Activated CD8-positive, alpha-beta memory T cell treated with anti-CD3 and anti-CD28 coated beads, Interleukin-2, amount 50 U/mL, for 48 hours (primary cell): Measurements from ENCODE around the gene METTL23.

Experiments
- DNase-seq: peaks from one replicate; pipeline ENCODE4 v3.0.0-alpha.2; 2020

METTL23 gene, protein sequence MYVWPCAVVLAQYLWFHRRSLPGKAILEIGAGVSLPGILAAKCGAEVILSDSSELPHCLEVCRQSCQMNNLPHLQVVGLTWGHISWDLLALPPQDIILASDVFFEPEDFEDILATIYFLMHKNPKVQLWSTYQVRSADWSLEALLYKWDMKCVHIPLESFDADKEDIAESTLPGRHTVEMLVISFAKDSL

DNA sequence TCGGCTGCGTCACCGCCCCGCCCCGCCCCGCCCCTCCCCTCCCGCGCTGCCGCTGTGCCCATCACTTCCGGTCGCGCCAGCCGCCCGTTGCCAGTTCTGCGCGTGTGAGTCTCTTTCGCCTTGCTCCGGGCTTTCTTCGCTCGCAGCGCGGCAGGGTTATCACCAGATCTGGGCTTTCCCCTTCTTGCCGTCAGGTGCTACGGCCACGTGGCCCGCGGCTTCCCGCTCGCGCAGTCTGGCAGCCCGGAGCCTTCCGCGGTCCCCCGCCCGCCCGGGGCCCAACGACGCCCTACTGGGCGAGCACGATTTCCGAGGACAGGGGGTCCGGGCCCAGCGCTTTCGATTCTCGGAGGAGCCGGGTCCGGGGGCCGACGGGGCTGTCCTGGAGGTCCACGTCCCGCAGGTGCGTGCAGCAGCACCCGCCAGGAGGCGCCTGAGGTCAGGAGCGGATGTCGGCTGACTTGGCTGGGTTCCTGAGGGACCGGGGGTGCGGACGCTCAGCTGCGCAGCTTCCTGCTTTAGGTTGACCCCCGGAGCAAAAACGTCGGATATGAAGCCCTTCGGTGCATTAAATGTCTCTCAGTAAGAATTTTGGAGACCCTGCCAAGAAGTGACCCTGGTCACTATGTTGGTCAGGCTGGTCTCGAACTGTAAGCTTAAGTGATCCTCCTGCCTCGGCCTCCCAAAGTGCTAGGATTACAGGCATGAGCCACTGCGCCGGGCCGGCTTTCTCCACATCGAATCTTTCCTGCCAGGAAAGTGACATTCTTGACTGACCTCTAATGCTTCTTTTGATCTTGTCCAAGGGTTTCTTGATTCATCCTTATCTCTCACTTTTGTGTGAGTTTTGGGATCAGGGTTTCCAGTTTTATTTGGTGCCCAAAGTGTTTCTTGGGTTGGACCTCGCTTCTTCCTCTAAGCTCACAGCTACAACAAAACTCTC lies at the start of gene METTL23:
Gene METTL23 (plus strand): TSS at position 64 of the 943 bp plus-strand sequence. CDS start 2,872 bp downstream, outside the sequence.
- DNase-seq = peak; percentile 94

GRCh38 chr17:76677406-76677805 lies 49.2 kb upstream of the METTL23 start:
- no peak for DNase-seq

GRCh38 chr17:76678330-76678729 lies 48.3 kb upstream of the METTL23 start:
- peak; percentile 64 for DNase-seq

DNA sequence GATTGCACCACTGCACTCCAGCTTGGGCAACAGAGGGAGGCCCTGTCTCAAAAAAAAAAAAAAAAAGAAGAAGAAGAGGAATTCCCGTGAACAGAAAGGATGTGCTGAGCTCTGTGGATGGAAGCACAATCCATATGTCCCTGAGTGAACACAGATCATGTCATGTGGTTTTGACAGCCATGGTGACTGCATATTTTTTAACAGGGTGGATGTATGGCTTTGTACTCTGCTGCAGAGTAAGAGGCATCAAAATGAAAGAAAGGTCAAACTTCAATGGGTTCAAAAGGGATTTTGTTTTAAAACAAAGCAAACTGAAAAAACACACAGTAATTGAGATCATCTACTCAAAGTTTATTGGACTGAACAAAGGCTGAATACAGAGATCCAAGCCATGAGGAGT lies 47.4 kb upstream of the METTL23 start:
- no peak for DNase-seq

DNA sequence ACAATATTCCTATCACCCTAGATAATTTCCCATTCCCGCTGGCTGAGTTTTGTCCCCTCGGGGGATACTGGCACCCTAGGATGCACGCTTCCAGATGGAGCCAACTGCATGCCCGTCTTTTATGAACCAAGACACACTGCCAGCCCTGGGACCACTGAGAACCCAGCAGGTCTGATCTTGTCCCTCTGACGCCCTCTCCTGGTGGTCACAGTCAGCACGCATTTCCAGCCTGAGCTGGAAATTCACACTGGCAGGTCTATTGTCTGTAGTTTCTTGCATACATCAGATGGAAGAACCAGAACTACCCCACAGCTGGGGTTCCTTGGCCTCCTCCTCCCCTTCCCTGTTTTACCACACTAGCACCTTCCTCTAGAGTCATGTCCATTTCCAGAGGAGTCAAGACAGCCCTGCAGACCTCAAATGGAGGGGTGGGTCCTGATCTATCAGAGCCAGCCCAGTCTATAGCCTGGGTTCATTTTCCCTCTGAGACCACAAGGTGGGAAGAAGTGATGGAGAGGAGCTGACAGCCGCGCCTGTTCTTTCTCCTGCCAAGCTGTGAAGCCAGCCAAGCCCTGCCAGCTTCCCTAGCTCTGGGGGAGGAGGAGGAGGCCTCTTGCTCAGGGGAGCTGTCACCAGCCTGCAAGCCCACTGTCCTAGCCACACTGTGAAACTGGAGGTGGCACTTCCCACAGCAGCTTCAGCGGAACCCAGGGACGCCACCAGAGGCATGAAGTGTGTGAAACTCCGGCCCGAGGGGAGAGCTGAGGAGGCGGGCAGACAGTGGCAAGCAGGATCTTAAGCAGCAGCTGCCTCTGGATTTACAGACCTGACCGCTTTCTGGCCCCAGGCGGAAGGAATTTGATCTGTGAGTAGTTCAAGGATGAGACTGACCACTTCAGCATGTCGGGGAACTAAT lies 45.2 kb upstream of the METTL23 start:
- DNase-seq = peak; percentile 78

GRCh38 chr17:76682296-76682695 lies 44.3 kb upstream of the METTL23 start:
- no peak for DNase-seq

GRCh38 chr17:76683011-76683755 lies 43.5 kb upstream of the METTL23 start:
- no peak for DNase-seq

DNA sequence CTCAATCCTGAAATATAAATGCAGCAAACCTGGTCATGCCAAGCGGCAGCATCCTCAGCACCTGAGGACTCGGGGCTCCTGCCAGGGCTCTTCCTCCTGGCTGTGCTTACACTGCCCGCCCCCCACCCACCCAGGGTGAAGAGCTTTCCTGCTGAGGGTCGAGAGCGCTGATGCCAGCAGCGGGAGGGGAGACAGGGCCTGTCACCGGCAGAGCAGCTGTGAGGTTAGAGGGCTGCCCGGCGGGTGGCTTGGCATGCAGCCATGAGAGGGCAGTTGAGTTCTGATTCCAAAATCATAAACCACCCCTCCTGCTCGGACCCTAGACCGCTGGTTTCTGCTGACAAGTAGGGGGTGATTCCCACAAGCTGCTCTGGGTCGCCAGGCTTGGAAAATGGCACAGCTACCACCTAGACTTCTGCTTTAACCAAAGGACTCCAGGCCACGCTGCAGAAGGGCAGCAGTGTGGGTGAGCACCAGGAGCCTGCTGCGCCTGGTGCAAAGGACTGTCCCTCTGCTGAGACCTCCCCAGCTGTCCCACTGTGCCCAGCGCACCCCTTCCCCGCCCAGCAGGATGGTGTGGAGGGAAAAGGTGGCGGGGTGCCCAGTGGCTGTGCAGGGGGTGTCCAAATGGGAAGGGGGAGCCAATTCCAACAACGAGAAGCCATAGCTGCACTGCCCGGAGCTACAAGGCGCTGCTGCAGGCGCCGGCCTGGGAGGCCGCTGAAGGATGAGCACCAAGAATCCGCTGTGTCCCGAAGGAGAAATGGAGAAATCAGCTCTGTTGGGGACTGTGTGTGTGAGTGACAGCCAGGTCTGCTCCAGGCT lies 42.5 kb upstream of the METTL23 start:
- DNase-seq = no peak

DNA sequence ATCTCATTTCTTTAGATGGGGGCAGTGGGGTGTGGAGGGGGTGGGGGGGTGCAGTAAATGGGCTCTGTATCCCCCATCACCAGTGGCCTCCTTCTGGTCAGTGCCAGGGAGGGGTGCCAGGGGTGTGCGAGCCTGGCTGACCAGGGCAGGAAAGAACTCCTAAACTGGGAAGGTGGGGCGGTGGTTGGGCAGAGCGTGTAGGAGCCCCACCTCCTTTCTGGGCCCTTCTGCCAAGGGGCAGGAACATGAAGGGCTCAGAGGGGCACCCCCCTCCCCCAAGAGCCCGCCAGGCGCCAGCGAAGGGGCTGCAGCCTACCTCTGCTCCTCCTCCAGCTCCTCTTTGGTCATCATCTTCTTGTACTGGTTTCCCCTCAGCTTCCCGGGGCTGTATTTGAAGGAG lies 41.9 kb upstream of the METTL23 start:
- DNase-seq = no peak

GRCh38 chr17:76685366-76685765 lies 41.3 kb upstream of the METTL23 start:
- DNase-seq = no peak

DNA sequence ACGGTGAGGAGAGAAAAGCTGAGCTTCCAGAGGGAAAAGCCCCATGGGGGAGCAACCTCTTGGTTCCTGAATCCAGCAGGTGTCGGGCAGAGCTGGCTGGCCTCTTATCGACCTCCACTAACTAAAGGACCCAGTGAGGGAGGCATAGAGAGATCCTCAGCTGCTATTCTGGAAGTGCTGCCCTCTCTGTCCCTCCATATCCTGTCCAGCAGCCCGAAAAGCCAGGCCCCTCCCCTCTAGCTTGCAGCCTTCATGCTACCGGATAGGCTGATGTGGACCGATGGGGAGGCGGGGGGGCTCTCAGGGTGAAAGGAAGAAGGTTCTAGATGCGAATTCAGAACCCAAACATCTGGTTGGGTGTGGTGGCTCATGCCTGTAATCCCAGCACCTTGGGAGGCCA lies 40.8 kb upstream of the METTL23 start:
- DNase-seq = no peak

- no peak for DNase-seq
Measured at GRCh38 chr17:76686538-76687297, 39.9 kb upstream of the METTL23 start.

DNA sequence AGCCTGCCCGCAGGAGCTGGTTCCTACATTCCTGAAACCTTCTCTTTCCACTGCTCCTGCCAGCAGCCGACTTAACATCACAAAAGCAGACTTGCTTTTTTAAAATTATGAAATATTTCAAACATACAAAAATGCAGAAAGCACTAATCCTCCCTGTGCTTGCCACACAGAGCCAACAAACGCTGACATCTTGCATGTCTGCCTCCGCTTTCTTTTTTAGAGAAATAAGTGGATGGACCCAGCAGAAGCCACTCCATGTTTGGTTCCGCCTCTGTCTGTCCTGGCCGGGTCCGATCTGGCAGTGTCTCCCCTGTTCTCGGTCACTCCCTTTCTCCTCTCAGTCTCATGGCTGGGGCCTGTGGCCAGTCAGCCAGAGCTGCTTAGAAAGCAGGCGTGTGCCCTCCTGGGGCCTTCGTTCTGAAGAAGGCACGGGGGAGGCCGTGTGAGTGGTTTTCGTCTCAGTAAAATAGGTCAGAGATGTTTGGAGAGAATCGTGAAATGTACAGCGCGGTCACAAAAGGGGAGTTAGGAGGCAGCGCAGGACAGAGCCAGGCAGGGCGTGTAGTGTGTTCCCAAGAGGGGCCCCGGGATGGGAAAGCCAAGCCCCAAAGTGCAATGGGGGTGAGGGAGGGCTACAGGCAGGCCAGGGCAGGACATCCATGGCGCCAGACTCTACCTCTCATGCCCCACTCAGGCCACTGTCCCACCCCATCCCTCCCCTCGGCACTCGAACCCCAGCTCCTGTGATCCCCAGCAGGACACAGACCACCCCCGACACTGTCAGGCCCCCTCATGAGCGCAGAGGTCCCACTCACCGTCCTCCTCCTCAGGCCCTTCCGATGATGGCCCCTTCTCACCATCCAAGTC lies 39.1 kb upstream of the METTL23 start:
- no peak for DNase-seq

GRCh38 chr17:76688165-76688622 lies 38.4 kb upstream of the METTL23 start:
- no peak for DNase-seq

- DNase-seq = no peak
Measured at GRCh38 chr17:76689859-76690258, 36.8 kb upstream of the METTL23 start.

DNA sequence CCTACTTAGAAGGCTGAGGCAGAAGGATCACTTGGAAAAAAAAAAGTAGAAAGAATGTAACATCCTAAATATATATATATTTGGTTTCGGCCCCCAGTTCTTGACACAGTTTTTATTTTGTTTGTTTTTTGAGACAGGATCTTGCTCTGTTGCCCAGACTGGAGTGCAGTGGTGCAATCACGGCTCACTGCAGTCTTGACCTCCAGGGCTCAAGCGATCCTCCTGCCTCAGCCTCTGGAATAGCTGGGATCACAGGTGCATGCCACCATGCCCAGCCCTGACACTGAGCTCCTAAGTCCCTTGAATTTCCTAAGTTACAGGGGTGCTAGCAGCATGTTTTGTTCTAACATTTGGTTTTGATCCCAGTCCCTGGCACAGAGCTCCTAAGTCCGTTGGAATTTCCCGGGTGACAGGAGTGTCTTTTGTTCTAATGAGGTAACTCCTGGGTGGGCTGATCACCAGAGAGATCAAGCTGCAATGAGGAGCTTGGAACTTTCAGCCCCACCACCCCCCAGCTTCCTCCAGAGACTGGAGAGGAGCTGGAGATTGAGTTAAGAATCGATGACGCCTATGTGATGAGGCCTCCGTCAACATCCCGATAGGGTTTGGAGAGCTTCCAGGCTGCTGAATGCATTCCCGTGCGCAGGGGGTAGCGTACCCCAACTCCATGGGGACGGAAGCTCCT lies 35.9 kb upstream of the METTL23 start:
- no peak for DNase-seq

DNA sequence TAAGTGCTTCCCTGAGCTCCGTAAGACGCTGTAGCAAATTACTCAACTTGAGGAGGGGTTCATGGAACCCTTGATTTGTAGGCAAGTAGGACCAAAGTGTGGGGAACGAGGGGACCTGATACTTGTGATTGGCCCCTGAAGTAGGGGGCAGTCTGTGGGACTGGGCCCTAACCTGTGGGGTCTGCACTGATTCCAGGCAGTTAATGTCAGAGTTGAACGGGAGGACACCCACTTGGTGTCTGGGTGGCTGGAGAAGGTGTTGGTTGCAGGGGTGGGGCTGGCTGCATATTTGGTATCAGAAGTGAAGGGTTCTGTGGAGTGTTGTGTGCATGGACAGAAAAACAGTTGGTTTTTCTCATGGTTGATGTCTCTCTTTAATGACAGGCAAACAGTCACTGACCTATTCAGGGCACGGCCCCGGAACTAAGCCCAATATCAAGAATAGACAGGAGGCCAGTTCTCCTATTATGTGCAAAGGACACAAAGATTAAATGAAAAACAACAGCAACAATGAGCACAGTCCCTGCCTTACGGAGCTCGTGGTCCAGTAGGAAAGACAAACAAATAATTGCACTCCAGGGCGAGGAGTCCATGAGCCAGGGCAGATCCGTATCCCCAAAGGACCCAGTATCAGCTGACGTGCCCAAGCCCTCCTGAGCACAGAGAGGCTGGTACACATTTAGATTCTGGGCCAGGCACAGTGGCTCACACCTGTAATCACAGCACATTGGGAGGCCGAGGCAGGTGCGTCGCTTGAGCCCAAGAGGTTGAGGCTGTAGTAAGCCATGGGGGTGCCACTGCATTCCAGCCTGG lies 35.1 kb upstream of the METTL23 start:
- DNase-seq = no peak
